Tibial nerve (tissue), 4 donors: Measurements from ENCODE around the gene SLX4IP.

Source experiments
- EP300 ChIP-seq, 2 donors: sonication (generic); formaldehyde crosslinking; IDR thresholded peaks; one replicate each; pipeline ENCODE4 v1.6.1; 2017; ENCODE audit warnings: antibody characterized with exemption in 2 of 2, mild to moderate bottlenecking in 1 of 2
- POLR2A ChIP-seq, 2 donors: fragments of 450-650 bp; IDR thresholded peaks; one replicate each; pipeline ENCODE4 v1.6.1; 2017; ENCODE audit warnings: antibody characterized with exemption in 2 of 2, mild to moderate bottlenecking in 2 of 2, moderate library complexity in 2 of 2
- TF ChIP-seq, protein P1 (sequence below), 5 experiments: fragments of 200-600 bp in 3 of 5; fragments of 450-650 bp in 2 of 5; sonication (generic) in 3 of 5; IDR thresholded peaks; one replicate each; pipeline ENCODE4 v1.5.1; 2016 to 2019; ENCODE audit warnings: antibody characterized with exemption in 5 of 5, mild to moderate bottlenecking in 3 of 5, moderate library complexity in 2 of 5

DNA sequence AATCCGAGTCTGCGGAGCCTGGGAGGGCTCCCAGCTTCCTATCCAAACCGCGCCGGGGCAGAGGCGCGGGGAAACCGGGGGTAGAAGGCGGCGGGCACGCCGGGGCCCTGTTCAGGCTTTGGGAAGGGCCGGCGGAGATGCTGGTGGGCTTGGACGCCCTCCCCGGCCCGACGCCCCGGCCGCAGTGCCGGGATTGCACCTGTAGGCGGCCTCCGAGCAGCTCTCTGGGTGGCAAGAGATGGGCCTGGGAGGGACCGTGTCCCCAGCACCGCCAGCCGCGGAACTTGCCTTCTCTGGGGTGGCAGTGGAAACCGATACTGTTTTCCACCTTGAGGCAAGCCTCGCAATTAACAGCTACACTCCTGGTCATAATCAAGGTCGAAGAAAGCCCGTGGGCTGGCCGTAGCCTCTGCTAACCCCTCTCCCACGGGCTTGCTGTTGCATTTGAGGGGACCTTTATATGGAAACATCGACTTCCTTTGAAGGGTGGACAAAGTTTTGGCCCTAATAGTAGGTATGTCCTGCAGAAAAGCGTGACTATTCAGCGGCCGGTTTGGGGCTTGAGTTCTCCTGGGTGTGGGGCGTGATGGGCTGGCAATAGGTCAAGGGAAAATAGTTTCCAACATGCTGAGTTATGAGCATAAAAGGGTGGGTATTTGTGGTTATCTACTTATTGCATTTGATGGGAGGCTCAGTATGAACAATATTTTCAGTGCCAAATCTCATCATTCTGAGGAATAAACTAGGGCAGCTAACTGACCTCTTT is 239.8 kb downstream of the SLX4IP start:
- TF ChIP-seq, protein P1, sequence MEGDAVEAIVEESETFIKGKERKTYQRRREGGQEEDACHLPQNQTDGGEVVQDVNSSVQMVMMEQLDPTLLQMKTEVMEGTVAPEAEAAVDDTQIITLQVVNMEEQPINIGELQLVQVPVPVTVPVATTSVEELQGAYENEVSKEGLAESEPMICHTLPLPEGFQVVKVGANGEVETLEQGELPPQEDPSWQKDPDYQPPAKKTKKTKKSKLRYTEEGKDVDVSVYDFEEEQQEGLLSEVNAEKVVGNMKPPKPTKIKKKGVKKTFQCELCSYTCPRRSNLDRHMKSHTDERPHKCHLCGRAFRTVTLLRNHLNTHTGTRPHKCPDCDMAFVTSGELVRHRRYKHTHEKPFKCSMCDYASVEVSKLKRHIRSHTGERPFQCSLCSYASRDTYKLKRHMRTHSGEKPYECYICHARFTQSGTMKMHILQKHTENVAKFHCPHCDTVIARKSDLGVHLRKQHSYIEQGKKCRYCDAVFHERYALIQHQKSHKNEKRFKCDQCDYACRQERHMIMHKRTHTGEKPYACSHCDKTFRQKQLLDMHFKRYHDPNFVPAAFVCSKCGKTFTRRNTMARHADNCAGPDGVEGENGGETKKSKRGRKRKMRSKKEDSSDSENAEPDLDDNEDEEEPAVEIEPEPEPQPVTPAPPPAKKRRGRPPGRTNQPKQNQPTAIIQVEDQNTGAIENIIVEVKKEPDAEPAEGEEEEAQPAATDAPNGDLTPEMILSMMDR (IDR thresholded peaks at IDR 0.05), result peak; percentile 72 to 96 (median 84)
- TF ChIP-seq POLR2A (IDR thresholded peaks at IDR 0.05) (no peak), EP300 (IDR thresholded peaks at IDR 0.05) (peak in 1 of 2 donors; percentile 50)
